Mammary epithelial cell (primary cell): ENCODE results near the gene TMEM232.
"Not testable (repeated sequence)": the region's sequence is repeated elsewhere in the genome, so short reads cannot be mapped to it uniquely, and the experiment has no call there.

Source experiments
- CTCF ChIP-seq, 2 donors: IDR thresholded peaks in 1 of 2; conservative IDR thresholded peaks in 1 of 2; 2 replicates each; pipeline ENCODE4 v1.5.1; 2011 to 2012; ENCODE audit warnings: inconsistent platforms in 2 of 2, low read length in 2 of 2, mild to moderate bottlenecking in 2 of 2, control low read depth in 1 of 2, low read depth in 1 of 2; ENCODE audit not compliant: insufficient read depth in 1 of 2; ENCODE audit errors: extremely low read depth in 1 of 2
- EZH2 ChIP-seq: IDR thresholded peaks from 2 replicates; pipeline ENCODE4 v1.6.1; 2012; ENCODE audit warnings: low read length, inconsistent platforms, borderline replicate concordance

GRCh38 chr5:110692669-110693068 is 33.8 kb downstream of the TMEM232 start:
- not testable (repeated sequence) for TF ChIP-seq CTCF (conservative IDR thresholded peaks at IDR 0.05 in 1 of 2, IDR thresholded peaks at IDR 0.05 in 1 of 2; ENCODE audit: extremely low read depth in 1 of 2, insufficient read depth in 1 of 2, low read depth in 1 of 2, low read length in 2 of 2); EZH2
